HG02973 (cell line): Measurements from ENCODE around the gene NRM.
"Not testable (repeated sequence)": the region's sequence is repeated elsewhere in the genome, so short reads cannot be mapped to it uniquely, and the experiment has no call there.

Source experiments
- ATAC-seq: cut with Tn5 transposase; IDR thresholded peaks from one replicate; pipeline ENCODE4 v1.9.1; 2021; ENCODE audit warnings: moderate library complexity; ENCODE audit not compliant: unreplicated experiment

NRM gene

DNA sequence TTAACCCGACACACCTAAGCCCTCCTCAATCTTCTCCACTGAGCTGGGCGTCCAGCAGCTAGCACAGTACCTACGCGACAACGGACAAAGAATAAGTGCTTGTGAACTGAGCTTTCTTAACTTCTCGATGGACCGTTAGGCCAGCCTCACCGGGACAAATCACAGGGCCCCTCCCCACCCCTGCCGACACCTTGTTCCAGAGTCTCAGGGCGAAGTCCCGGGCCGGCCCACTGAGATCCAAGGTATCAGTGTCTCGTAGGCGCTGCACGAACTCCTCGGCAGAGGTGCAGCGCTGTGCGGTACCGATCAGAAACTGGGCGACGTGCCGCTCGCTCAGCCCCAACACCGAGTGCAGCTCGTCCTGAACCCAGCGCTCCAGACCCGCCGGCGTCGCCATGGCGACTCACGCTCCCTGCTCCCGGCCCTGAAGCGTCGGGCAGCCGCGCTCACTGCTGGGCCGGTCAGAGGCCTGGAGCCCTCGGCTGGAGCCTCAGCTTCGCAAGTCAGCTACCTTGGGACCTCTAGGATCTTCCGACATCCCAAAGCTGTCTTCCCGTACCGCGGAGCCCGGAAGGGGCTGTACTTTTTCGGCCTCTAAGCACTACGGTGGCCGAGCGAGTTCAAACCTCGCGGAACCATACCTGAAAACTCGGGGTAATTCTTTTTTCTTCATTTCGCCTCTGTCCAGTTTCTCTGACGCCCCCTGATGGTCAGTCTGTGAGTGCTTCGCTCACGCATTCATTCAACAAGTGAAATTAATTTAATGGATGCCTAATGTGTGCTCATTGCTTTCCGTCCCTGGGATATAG is 18.1 kb downstream of the NRM start, which contains the start of gene DHX16:
Gene DHX16 (minus strand): TSS at position 562 of the 809 bp plus-strand sequence. CDS start 165 bp downstream, at position 397.
- ATAC-seq, result peak; percentile 52

- ATAC-seq, result no peak
Observed at GRCh38 chr6:30670760-30671527, 19.8 kb downstream of the NRM start.

DNA sequence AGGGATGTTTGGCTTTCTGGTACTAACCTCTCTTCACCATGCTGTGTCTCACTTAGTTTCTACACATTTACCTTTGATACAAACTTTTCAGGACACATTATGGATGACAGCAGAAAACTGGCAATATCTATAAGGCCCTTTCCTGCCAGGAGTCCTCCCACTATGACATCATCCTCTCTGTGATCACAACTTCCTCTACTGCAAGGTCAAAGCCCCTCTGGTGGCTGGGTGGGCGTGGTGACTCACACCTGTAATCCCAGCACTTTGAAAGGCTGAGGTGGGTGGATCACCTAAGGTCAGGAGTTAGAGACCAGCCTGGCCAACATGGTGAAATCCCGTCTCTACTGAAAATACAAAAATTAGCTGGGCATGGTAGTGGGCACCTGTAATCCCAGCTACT is 24.5 kb downstream of the NRM start:
- not testable (repeated sequence) for ATAC-seq

DNA sequence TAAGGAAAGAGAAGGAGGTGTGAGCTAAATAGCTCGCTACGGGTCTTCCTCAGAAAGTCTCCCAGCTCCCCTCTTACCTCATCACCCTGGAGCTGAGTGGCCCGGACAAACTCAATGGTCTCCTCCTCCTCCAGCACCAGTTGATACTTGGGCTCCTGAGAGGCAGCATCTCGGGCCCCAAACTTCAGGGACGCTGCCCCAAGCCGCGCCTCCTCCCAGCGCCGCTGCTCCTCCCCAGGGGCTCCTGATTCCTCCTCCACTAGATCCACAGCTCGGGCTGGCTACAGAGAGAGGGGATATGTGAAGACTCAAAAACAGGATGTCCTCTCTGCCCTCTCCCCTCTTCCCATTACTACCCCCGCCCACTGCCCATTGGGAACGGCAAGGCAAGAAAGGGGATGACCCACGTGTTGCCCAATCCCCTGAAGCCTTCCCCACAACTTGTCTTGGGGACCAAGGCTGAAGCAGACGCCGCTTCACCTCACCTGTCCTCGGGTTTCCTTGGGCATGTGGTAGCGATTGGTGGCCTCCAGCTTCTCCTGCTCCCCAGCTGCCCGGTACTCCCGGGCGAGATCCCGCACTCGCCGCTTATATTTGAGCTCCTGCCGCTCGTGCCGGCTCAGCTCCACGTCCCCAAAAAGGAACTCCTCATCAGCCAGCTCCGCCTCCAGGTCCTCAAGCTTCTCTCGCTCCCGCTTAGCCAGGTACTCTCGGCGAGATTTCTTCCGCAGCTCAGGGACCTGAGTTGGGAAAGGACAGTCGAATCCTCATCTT is 25.6 kb downstream of the NRM start:
- no peak for ATAC-seq

- not testable (repeated sequence) for ATAC-seq
Observed at GRCh38 chr6:30657922-30658321, 32.9 kb downstream of the NRM start.

DNA sequence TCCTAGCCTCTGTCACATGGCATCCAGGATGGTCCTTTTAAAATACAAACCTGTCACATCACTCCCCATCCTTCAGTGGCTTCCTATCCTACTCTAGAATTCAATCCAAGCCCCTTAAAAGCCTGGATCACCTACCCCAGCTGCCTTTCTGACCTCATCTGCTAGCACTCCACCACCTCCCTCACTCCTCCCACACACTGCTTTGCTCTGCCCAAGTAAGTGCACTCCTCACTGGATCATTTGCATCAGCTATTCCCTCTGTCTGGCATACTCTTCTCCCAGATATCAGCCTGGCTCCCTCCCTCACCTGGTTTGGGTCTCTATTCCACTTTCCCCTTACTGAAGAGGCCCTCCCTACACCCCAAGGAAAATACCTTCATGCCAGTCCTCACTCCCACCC is 33.3 kb downstream of the NRM start:
- ATAC-seq, result no peak

DNA sequence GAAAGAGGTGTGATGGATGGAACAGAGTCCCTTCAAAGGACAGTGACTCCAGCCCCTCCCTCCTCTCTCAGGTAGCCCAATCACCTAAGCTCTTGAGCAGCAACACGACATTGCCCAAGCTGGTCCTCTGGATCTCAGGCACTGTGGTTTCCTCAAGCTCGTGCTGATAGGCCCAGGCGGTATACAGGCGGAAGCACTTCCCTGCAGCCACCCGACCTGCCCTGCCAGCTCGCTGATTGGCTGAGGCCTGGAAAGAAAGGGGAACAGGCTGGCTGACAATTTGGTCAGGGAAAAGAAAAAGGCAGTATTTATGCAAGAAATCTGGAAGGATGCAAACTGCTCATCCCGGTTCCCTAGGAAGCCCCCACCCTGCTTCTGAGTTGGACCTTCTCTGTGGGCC is 34.3 kb downstream of the NRM start:
- ATAC-seq, result no peak

- ATAC-seq, result no peak
Observed at GRCh38 chr6:30655743-30656094, 35.1 kb downstream of the NRM start.

- no peak for ATAC-seq
Observed at GRCh38 chr6:30654798-30655742, 35.7 kb downstream of the NRM start.

- no peak for ATAC-seq
Observed at GRCh38 chr6:30651143-30651542, 39.6 kb downstream of the NRM start.

- peak; percentile 64 for ATAC-seq
Observed at GRCh38 chr6:30647242-30648116, 43.3 kb downstream of the NRM start.

DNA sequence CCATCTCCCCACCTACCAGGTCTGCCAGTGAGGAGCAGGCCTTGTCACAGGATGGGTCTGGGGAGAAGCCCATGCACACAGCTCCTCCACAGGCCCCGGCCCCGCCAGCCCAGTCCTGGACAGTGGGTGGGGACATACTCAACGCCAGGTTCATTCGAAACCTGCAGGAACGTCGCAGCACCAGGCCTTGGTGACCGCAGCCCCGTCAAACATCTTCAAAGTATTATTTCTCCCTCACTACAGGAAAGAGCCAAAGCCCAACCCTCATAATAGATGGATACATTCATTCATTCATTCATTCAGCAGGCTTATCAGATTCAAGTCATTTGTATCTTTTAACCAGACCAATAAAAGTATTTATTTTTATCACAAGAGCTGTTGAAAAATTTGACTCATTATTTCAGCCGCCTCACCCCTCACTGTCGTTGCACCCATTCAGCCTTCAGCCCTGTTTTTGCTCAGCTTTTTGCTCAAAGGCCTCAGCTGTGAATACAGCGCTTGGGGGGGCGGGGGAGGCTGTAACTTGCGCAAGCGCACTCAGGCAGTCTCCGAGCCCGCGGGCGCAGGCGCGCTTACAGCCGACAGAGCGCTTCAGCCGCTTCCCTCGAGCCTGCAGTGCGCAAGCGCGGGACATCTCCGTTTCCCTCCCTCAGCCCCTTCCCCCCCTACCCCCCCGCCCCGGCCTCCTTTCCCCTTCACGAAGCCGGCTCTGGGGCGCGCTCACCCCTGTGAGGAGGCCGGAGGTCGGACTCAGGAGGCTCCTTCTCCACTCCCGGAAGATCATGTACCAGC is 44.1 kb downstream of the NRM start, which contains the start of gene C6orf136:
Gene C6orf136 (plus strand): TSS at position 684 of the 792 bp plus-strand sequence. CDS start 99 bp downstream, at position 783.
- ATAC-seq, result peak; percentile 41

DNA sequence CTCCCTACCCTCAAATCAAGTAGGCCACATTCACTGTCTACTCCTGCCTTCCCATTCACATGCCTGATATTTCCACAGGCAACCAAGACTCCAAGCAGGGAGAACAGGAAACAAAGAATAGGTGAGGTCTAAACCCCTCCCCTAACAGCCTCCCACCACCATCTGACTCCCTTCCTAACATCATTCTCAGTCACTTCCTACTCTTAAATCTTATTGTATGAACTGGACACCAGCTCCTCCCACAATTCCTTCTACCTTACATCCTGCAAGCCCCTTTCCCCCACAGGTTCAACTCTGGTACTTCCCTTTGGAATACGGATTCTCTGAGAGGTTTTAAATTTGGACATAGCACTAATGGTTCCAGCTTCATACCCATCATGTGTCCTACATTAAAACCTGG is 44.8 kb downstream of the NRM start:
- ATAC-seq, result no peak

DNA sequence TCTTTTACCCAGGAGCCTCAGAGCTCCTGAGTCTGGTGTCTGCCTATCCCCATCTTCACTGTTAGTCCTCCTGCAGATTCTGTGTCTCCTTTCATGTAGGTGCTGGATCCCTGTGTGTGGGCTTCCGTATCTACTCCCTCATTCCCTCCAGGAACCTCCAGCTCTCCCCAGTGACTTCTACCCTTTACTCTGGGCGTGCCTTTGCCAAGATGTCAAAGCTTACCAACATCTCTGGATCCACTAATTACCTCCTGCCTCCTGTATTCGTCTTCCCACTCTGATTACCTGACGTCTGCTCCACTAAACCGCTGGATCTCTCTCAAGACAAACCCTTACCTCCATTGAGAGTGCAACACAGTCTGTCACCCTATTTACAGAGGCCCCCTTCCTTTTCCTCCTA is 46.0 kb downstream of the NRM start:
- ATAC-seq, result no peak

- no peak for ATAC-seq
Observed at GRCh38 chr6:30643656-30644055, 47.1 kb downstream of the NRM start.

DNA sequence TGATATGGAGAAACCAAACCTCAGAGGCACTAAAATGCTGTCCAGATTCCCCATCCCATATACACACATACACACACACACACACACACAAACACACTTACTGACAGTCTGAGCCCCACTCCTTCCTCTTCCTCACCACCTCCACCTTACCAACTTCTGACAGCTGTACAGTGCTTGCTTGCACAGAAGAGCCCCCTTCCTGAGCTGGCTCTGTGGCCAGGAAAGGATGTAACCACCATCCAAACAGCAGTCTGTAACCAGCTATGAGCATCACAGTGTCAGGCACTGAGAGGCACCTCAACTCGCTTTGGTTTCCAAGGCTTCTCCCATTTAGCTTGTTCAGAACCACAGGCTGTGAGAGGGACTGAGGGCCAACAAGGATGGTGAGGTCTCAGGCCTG is 49.7 kb downstream of the NRM start:
- no peak for ATAC-seq

DNA sequence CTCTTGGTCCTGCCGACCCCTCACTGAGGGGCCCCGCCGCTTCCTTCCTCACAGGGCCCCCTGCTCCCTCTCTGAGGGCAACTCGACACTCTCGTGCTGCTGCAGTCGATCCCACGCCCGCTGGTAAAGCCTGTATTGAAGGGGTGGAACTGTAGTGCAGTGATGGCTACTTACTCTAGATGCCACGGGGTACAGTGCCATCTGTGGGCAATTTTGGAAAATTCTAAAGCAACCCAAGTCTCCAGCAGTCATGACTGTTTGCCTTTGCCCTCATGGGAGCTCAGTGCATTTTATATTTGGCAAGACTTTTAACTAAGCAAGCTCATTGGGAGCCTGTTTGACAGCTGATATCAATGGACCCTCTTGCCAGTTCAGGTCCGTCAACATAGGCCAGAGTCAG is 50.3 kb downstream of the NRM start:
- no peak for ATAC-seq
